ENCODE results near the gene PIH1D1.

- TF ChIP-seq, protein P1, sequence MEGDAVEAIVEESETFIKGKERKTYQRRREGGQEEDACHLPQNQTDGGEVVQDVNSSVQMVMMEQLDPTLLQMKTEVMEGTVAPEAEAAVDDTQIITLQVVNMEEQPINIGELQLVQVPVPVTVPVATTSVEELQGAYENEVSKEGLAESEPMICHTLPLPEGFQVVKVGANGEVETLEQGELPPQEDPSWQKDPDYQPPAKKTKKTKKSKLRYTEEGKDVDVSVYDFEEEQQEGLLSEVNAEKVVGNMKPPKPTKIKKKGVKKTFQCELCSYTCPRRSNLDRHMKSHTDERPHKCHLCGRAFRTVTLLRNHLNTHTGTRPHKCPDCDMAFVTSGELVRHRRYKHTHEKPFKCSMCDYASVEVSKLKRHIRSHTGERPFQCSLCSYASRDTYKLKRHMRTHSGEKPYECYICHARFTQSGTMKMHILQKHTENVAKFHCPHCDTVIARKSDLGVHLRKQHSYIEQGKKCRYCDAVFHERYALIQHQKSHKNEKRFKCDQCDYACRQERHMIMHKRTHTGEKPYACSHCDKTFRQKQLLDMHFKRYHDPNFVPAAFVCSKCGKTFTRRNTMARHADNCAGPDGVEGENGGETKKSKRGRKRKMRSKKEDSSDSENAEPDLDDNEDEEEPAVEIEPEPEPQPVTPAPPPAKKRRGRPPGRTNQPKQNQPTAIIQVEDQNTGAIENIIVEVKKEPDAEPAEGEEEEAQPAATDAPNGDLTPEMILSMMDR (IDR thresholded peaks at IDR 0.05): no peak
- TF ChIP-seq POLR2A (IDR thresholded peaks at IDR 0.05): no peak
These were observed 37.4 kb downstream of the PIH1D1 start for GRCh38 chr19:49414256-49414655.
